Stomach (tissue), 19 donors: ENCODE results near the gene INPP4B. TPM values are rescaled to one million over a fixed set of nuclear protein-coding genes. Genes with fewer than 3 reads are reported as not detected.

Experiments
- DNase-seq, 2 donors: peaks; one replicate each; pipeline versions ENCODE4 v3.0.0 to v3.0.0-alpha.2; 2013 to 2019
- H3K27ac ChIP-seq, 5 donors: fragments of 200-600 bp in 4 of 5; sonication (generic) in 4 of 5; one replicate each; pipeline ENCODE4 v1.5.1; 2013 to 2019; ENCODE audit warnings: mild to moderate bottlenecking in 1 of 5, moderate library complexity in 1 of 5
- H3K27me3 ChIP-seq, 3 donors: fragments of 200-600 bp; sonication (generic); one replicate each; pipeline ENCODE4 v1.5.1; 2017 to 2019; ENCODE audit warnings: mixed run types in 1 of 3
- H3K36me3 ChIP-seq, 4 donors: fragments of 200-600 bp; sonication (generic); 1 replicate in 3 of 4; 2 replicates in 1 of 4; pipeline ENCODE4 v1.5.1; 2016 to 2019
- H3K4me1 ChIP-seq, 4 donors: fragments of 200-600 bp; sonication (generic); one replicate each; pipeline ENCODE4 v1.5.1; 2016 to 2019
- H3K4me3 ChIP-seq, 4 donors: fragments of 200-600 bp; sonication (generic) in 3 of 4; one replicate each; pipeline ENCODE4 v1.5.1; 2016 to 2019; ENCODE audit warnings: mild to moderate bottlenecking in 1 of 4
- H3K9me3 ChIP-seq, 4 donors: fragments of 200-600 bp; sonication (generic); one replicate each; pipeline ENCODE4 v1.5.1; 2016 to 2019
- EP300 ChIP-seq: sonication (generic); formaldehyde crosslinking; IDR thresholded peaks from one replicate; pipeline ENCODE4 v1.6.1; 2017; ENCODE audit warnings: antibody characterized with exemption
- POLR2A ChIP-seq, 4 donors: fragments of 450-650 bp; IDR thresholded peaks; one replicate each; pipeline ENCODE4 v1.6.1; 2016; ENCODE audit warnings: antibody characterized with exemption in 4 of 4, control low read depth in 2 of 4, mild to moderate bottlenecking in 1 of 4, moderate library complexity in 1 of 4
- POLR2AphosphoS5 ChIP-seq, 3 donors: sonication (generic); formaldehyde crosslinking; IDR thresholded peaks; one replicate each; pipeline ENCODE4 v1.6.1; 2016; ENCODE audit warnings: antibody characterized with exemption in 3 of 3
- WGBS, 5 donors: extraction: QIAGEN DNeasy Blood & Tissue Kit in 3 of 5; methylation state at CpG; one replicate each; pipeline versions ENCODE4 v1.1.5 to v1.1.7; 2013 to 2018; 5-methylcytosine and 5-hydroxymethylcytosine counted together
- intact Hi-C: fragments of 100-400 bp; cut with DNase I; formaldehyde crosslinking; loops from one replicate; pipeline ENCODE4 v1.15.1; 2023; ENCODE audit warnings: low total_unique reads
- long read RNA-seq, 10 donors: transcript quantifications; one replicate each; lab custom pipeline, GENCODE V29; 2026
- polyA plus RNA-seq, 3 donors: library from polyadenylated mRNA; stranded (reverse); fragments of 200-250 nt; gene quantifications; one replicate each; pipeline ENCODE4 v1.2.3, GENCODE V29; 2013
- total RNA-seq, 5 donors: library from RNA; depleted of rRNA; stranded (reverse); fragments of >200 nt; gene quantifications; one replicate each; pipeline versions ENCODE4 v1.1.0 to v1.2.3, GENCODE V29; 2014 to 2016
- TF ChIP-seq, protein P1 (sequence below), 7 experiments: fragments of 450-650 bp in 4 of 7; fragments of 200-600 bp in 3 of 7; sonication (generic) in 3 of 7; IDR thresholded peaks; one replicate each; pipeline ENCODE4 v1.5.1; 2016 to 2019; ENCODE audit warnings: antibody characterized with exemption in 7 of 7, control low read depth in 2 of 7, mild to moderate bottlenecking in 1 of 7
- donor health status: healthy with polysubstance abuse.
- donor health status: Bipolar disorder and iron deficiency.
- donor health status: healthy.

INPP4B gene
- 10 to 100 TPM in 4 of 5 donors, 1 to 10 TPM in 1; 4.1 to 96.9 (median 40.2) TPM for total RNA-seq
- 1 to 10 TPM; 1.4 to 2.6 (median 2.1) TPM for polyA plus RNA-seq
- long read RNA-seq, donor 1, result 0 reads
- long read RNA-seq, donor 2, result 0 reads
- long read RNA-seq, donor 3, result 0 reads
- long read RNA-seq, donor 4, result 0 reads
- long read RNA-seq, donor 5, result 0 reads
- long read RNA-seq, donor 6, result 0 reads
- long read RNA-seq, donor 7, result 0 reads
- long read RNA-seq, donor 8, result 0 reads
- long read RNA-seq, donor 9, result 0 reads
- long read RNA-seq, donor 10, result 0 reads

GRCh38 chr4:142846108-142846728 lies at the start of gene INPP4B:
INPP4B (minus strand) TSS chr4:142846301.
- peak within 1 kb of the TSS; percentile 64 to 78 (median 68) for H3K4me3 ChIP-seq
- H3K9me3 ChIP-seq, result no peaks in the 10 kb centered on the region
- peak within 1 kb of the TSS in 4 of 5 donors; percentile 61 to 88 (median 74) for H3K27ac ChIP-seq
- H3K4me1 ChIP-seq, result peaks cover 7 to 36% (median 26%) of the 10 kb centered on the region in 4 donors
- TF ChIP-seq, protein P1, sequence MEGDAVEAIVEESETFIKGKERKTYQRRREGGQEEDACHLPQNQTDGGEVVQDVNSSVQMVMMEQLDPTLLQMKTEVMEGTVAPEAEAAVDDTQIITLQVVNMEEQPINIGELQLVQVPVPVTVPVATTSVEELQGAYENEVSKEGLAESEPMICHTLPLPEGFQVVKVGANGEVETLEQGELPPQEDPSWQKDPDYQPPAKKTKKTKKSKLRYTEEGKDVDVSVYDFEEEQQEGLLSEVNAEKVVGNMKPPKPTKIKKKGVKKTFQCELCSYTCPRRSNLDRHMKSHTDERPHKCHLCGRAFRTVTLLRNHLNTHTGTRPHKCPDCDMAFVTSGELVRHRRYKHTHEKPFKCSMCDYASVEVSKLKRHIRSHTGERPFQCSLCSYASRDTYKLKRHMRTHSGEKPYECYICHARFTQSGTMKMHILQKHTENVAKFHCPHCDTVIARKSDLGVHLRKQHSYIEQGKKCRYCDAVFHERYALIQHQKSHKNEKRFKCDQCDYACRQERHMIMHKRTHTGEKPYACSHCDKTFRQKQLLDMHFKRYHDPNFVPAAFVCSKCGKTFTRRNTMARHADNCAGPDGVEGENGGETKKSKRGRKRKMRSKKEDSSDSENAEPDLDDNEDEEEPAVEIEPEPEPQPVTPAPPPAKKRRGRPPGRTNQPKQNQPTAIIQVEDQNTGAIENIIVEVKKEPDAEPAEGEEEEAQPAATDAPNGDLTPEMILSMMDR (IDR thresholded peaks at IDR 0.05), result no peak
- TF ChIP-seq POLR2A (IDR thresholded peaks at IDR 0.05), result no peak
- 0 to 1% (median 0%) methylated on average over 25 to 55 of the region's 55 CpGs for WGBS, 5 donors
- no peaks in the 10 kb centered on the region for H3K36me3 ChIP-seq
- intact Hi-C loops, result loop anchor here (5.0 kb wide), 1 partner anchor 719 kb away; no protein-coding TSS in a partner anchor
- DNase-seq, result peak; percentile 34 to 89
- H3K27me3 ChIP-seq, result peaks cover 4 to 38% (median 23%) of the 10 kb centered on the region in 3 donors

DNA sequence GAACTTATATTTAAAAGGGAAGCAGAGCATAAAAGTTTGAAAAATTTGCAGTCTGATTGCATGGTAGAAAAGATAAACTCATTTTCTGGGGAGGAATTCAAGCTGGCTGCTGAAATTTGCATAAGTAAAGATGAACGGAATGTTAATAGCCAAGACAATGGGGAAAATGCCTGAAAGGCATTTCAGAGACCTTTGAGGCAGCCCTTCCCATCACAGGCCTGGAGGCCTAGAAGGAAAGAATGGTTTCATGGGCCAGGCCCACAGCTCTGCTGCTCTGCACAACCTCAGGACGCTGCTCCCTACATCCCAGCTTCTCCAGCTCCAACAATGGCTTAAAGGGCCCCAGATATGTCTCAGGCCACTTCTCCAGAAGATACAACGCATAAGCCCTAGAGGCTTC lies 46.9 kb upstream of the INPP4B start:
- no peak overlapping the region for H3K4me3 ChIP-seq
- H3K27me3 ChIP-seq, result no peaks in the 10 kb centered on the region
- H3K36me3 ChIP-seq, result no peaks in the 10 kb centered on the region
- no peak for TF ChIP-seq EP300
- no peak for TF ChIP-seq POLR2A (IDR thresholded peaks at IDR 0.05)
- TF ChIP-seq, protein P1 (IDR thresholded peaks at IDR 0.05), result no peak
- no peak for TF ChIP-seq POLR2AphosphoS5 (IDR thresholded peaks at IDR 0.05)
- H3K27ac ChIP-seq, result no peak overlapping the region
- intact Hi-C loops, result no loop called here
- no peak for DNase-seq
- WGBS, 5 donors, result 70 to 82% (median 78%) methylated on average over 3 of the region's 3 CpGs
- peaks cover 0 to 32% (median 13%) of the 10 kb centered on the region in 4 donors for H3K9me3 ChIP-seq
- H3K4me1 ChIP-seq, result no peaks in the 10 kb centered on the region

- H3K4me3 ChIP-seq, result no peak overlapping the region
Measured at GRCh38 chr4:142886566-142886965, 40.5 kb upstream of the INPP4B start.

GRCh38 chr4:142883040-142883832 lies 37.1 kb upstream of the INPP4B start:
- WGBS, 5 donors, result 39 to 56% (median 49%) methylated on average over 4 of the region's 4 CpGs
- Histone ChIP-seq H3K27ac (no peak overlapping the region), H3K4me3 (no peak overlapping the region), H3K27me3 (no peaks in the 10 kb centered on the region), H3K36me3 (no peaks in the 10 kb centered on the region), H3K9me3 (no peaks in the 10 kb centered on the region), H3K4me1 (no peaks in the 10 kb centered on the region)
- TF ChIP-seq POLR2AphosphoS5 (IDR thresholded peaks at IDR 0.05) (no peak), EP300 (no peak), POLR2A (IDR thresholded peaks at IDR 0.05) (no peak)
- TF ChIP-seq, protein P1 (IDR thresholded peaks at IDR 0.05), result peak in 2 of 7 experiments; percentile 12 to 20
- intact Hi-C loops, result no loop called here
- peak in 1 of 2 donors; percentile 40 for DNase-seq

More at GRCh38 chr4:142886566-142886965, 40.5 kb upstream of the INPP4B start:
- DNase-seq, result no peak
- no peaks in the 10 kb centered on the region for H3K4me1 ChIP-seq
- 80 to 91% (median 88%) methylated on average over 5 of the region's 5 CpGs for WGBS, 5 donors
- H3K9me3 ChIP-seq, result no peaks in the 10 kb centered on the region
- H3K27me3 ChIP-seq, result no peaks in the 10 kb centered on the region
- H3K27ac ChIP-seq, result no peak overlapping the region
- TF ChIP-seq, protein P1 (IDR thresholded peaks at IDR 0.05), result no peak
- TF ChIP-seq POLR2AphosphoS5 (IDR thresholded peaks at IDR 0.05), result no peak
- no peak for TF ChIP-seq EP300
- no peaks in the 10 kb centered on the region for H3K36me3 ChIP-seq
- intact Hi-C loops, result no loop called here
